T-helper 1 cell (primary cell): ENCODE measurements around the gene NEK11.
A peak's percentile ranks its signal among the peaks of the same experiment; 100 is the strongest.

ENCODE experiments used
- DNase-seq, 5 donors: peaks; one replicate each; pipeline ENCODE4 v3.0.0-alpha.2; 2012 to 2020
- total RNA-seq, 4 donors: gene quantifications; one replicate each; lab custom pipeline; 2026; lab: John Stamatoyannopoulos, UW

Gene NEK11
- total RNA-seq = 6.5 to 9.4 (median 8.0) reads per million in 4 donors

- DNase-seq = peak; percentile 82 to 91 (median 88)
Measured at GRCh38 chr3:131026321-131027151, at the start of gene NEK11, which contains the start of gene ASTE1. TSS of gene NEK11 (plus strand) at chr3:131026877. CDS start at chr3:131029709, 2,832 bp downstream. TSS of gene ASTE1 (minus strand) at chr3:131026825. CDS start at chr3:131025306, 1,519 bp downstream.

GRCh38 chr3:130979117-130979516, 47.6 kb upstream of the NEK11 start:
- no peak for DNase-seq

- DNase-seq = no peak
Measured at GRCh38 chr3:130981469-130981868, 45.2 kb upstream of the NEK11 start.

GRCh38 chr3:130990282-130990681, 36.4 kb upstream of the NEK11 start:
- DNase-seq = no peak

- DNase-seq = no peak
Measured at GRCh38 chr3:130991126-130991525, 35.6 kb upstream of the NEK11 start.

GRCh38 chr3:130992344-130992743, 34.3 kb upstream of the NEK11 start:
- DNase-seq = no peak

- DNase-seq = no peak
Measured at GRCh38 chr3:130997289-130997688, 29.4 kb upstream of the NEK11 start.

- no peak for DNase-seq
Measured at GRCh38 chr3:131001071-131001470, 25.6 kb upstream of the NEK11 start.

- DNase-seq = no peak
Measured at GRCh38 chr3:131004603-131005002, 22.1 kb upstream of the NEK11 start.

GRCh38 chr3:131007256-131007655, 19.4 kb upstream of the NEK11 start:
- no peak for DNase-seq

GRCh38 chr3:131007782-131008181, 18.9 kb upstream of the NEK11 start:
- DNase-seq = no peak

- no peak for DNase-seq
Measured at GRCh38 chr3:131008326-131008725, 18.4 kb upstream of the NEK11 start.

GRCh38 chr3:131009698-131010097, 17.0 kb upstream of the NEK11 start:
- DNase-seq = no peak

GRCh38 chr3:131018970-131019369, 7.7 kb upstream of the NEK11 start:
- DNase-seq = no peak

GRCh38 chr3:131020122-131020693, 6.5 kb upstream of the NEK11 start:
- DNase-seq = no peak

- no peak for DNase-seq
Measured at GRCh38 chr3:131025539-131025938, 1.1 kb upstream of the NEK11 start.

GRCh38 chr3:131028844-131029243, 2.2 kb downstream of the NEK11 start:
- DNase-seq = no peak

- DNase-seq = no peak
Measured at GRCh38 chr3:131031660-131032059, 5.0 kb downstream of the NEK11 start.

GRCh38 chr3:131033480-131034080, 6.9 kb downstream of the NEK11 start:
- DNase-seq = peak in 2 of 5 donors; percentile 23 to 61

GRCh38 chr3:131036200-131036816, 9.6 kb downstream of the NEK11 start:
- no peak for DNase-seq

GRCh38 chr3:131036986-131037385, 10.3 kb downstream of the NEK11 start:
- DNase-seq = no peak

- DNase-seq = no peak
Measured at GRCh38 chr3:131038326-131038725, 11.6 kb downstream of the NEK11 start.
